ENCODE data around the gene ADRB2. TPM values are rescaled to one million over a fixed set of nuclear protein-coding genes. Genes with fewer than 3 reads are reported as not detected.

ADRB2 gene
- total RNA-seq, 2 experiments from 2014 or later, result 4.4 to 16.8 TPM

- Histone ChIP-seq H3K79me2 (ENCODE audit: insufficient read depth, low read depth, low read length) (peaks cover 67% of the 10 kb centered on the region), H3K36me3 (ENCODE audit: insufficient read depth, low read length) (no peaks in the 10 kb centered on the region), H3K9me3 (ENCODE audit: low read length) (no peaks in the 10 kb centered on the region), H3K4me3 (ENCODE audit: low read depth, low read length, poor library complexity, severe bottlenecking) (peak overlapping the region; percentile 76), H2AFZ (ENCODE audit: low read length) (peak overlapping the region; percentile 17; the same call in 1 of the 2 replicates), H4K20me1 (ENCODE audit: insufficient read depth, low read length) (no peaks in the 10 kb centered on the region), H3K27ac (ENCODE audit: low read depth, low read length, poor library complexity, severe bottlenecking) (peak overlapping the region; percentile 95), H3K4me2 (ENCODE audit: low read length) (peak overlapping the region; percentile 85), H3K9me2 (ENCODE audit: insufficient read depth, low read length) (no peaks in the 10 kb centered on the region), H3K4me1 (ENCODE audit: insufficient read depth, low read length, poor library complexity, severe bottlenecking) (peaks cover 65% of the 10 kb centered on the region)
- intact Hi-C loops (cut with micrococcal nuclease; ENCODE audit: unreplicated experiment), result loop anchor here (2.0 kb wide), 2 partner anchors 20 to 128 kb away; no protein-coding TSS in a partner anchor
- POLR2A ChIA-PET, result interaction anchor here (1.2 to 5.7 kb wide), 11 partner anchors 10 to 128 kb away, joined by 3 to 34 read pairs (median 5); no protein-coding TSS in a partner anchor
- BruUV-seq (replicated peaks), result no TSS peak
- CTCF ChIA-PET (ENCODE audit: unreplicated experiment), result interaction anchor here (0.9 to 2.2 kb wide), 4 partner anchors 8 to 98 kb away, joined by 3 to 11 read pairs (median 7); no protein-coding TSS in a partner anchor
- TF ChIP-seq EZH2phosphoT487 (IDR thresholded peaks at IDR 0.05; ENCODE audit: borderline replicate concordance, low read depth, low read length), result no peak
- TF ChIP-seq, protein P1, sequence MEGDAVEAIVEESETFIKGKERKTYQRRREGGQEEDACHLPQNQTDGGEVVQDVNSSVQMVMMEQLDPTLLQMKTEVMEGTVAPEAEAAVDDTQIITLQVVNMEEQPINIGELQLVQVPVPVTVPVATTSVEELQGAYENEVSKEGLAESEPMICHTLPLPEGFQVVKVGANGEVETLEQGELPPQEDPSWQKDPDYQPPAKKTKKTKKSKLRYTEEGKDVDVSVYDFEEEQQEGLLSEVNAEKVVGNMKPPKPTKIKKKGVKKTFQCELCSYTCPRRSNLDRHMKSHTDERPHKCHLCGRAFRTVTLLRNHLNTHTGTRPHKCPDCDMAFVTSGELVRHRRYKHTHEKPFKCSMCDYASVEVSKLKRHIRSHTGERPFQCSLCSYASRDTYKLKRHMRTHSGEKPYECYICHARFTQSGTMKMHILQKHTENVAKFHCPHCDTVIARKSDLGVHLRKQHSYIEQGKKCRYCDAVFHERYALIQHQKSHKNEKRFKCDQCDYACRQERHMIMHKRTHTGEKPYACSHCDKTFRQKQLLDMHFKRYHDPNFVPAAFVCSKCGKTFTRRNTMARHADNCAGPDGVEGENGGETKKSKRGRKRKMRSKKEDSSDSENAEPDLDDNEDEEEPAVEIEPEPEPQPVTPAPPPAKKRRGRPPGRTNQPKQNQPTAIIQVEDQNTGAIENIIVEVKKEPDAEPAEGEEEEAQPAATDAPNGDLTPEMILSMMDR (conservative IDR thresholded peaks at IDR 0.05; ENCODE audit: low read length), result peak; percentile 70
- DNase-seq (ENCODE audit: low spot score), result peak; percentile 68
Measured at GRCh38 chr5:148829248-148829594, 2.8 kb downstream of the ADRB2 start.

GRCh38 chr5:148829734-148830133, 3.3 kb downstream of the ADRB2 start:
- BruUV-seq (replicated peaks), result no TSS peak
- no peak overlapping the region; the same call in 1 of the 2 replicates for H2AFZ ChIP-seq (ENCODE audit: low read length)
- peak overlapping the region; percentile 85 for H3K4me2 ChIP-seq (ENCODE audit: low read length)
- H3K4me3 ChIP-seq (ENCODE audit: low read depth, low read length, poor library complexity, severe bottlenecking), result peak overlapping the region; percentile 76
- no peak for DNase-seq (ENCODE audit: low spot score)
- no peaks in the 10 kb centered on the region for H3K9me3 ChIP-seq (ENCODE audit: low read length)
- no peaks in the 10 kb centered on the region for H3K9me2 ChIP-seq (ENCODE audit: insufficient read depth, low read length)
- no peak for TF ChIP-seq EZH2phosphoT487 (IDR thresholded peaks at IDR 0.05; ENCODE audit: borderline replicate concordance, low read depth, low read length)
- TF ChIP-seq, protein P1 (conservative IDR thresholded peaks at IDR 0.05; ENCODE audit: low read length), result no peak
- POLR2A ChIA-PET, result interaction anchor here (1.1 to 5.7 kb wide), 7 partner anchors 12 to 69 kb away, joined by 3 to 34 read pairs (median 5); no protein-coding TSS in a partner anchor
- H3K79me2 ChIP-seq (ENCODE audit: insufficient read depth, low read depth, low read length), result peaks cover 72% of the 10 kb centered on the region
- intact Hi-C loops (cut with micrococcal nuclease; ENCODE audit: unreplicated experiment), result loop anchor here (2.0 to 10.0 kb wide), 6 partner anchors 21 to 1725 kb away; partner anchors contain the start of genes CSNK1A1, FBXO38 and GRPEL2
- H4K20me1 ChIP-seq (ENCODE audit: insufficient read depth, low read length), result no peaks in the 10 kb centered on the region
- peak overlapping the region; percentile 95 for H3K27ac ChIP-seq (ENCODE audit: low read depth, low read length, poor library complexity, severe bottlenecking)
- CTCF ChIA-PET (ENCODE audit: unreplicated experiment), result interaction anchor here (1.5 to 2.2 kb wide), 3 partner anchors 8 to 99 kb away, joined by 3 to 11 read pairs (median 11); no protein-coding TSS in a partner anchor
- no peaks in the 10 kb centered on the region for H3K36me3 ChIP-seq (ENCODE audit: insufficient read depth, low read length)
- peaks cover 65% of the 10 kb centered on the region for H3K4me1 ChIP-seq (ENCODE audit: insufficient read depth, low read length, poor library complexity, severe bottlenecking)

DNA sequence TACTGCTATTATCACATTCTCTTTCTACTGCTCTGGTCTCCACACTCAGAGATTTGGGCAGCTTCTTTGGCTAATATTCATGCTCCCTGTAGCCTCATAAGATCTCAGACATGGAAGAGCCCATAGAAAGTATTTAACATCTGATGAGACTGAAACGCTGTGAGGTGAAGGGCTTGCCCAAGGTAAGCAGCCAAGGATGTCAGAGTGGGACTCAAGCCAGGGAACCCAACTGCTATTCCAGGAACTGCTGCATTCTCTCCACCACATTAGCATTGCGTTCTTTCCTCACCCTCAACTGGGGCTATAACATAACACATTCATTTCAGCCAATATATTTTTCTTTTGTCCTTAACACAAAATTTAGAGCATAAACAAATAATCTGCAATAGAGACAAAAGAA, 3.8 kb downstream of the ADRB2 start:
- CTCF ChIA-PET (ENCODE audit: unreplicated experiment), result interaction anchor here (0.9 to 2.2 kb wide), 5 partner anchors 9 to 99 kb away, joined by 3 to 11 read pairs (median 4); no protein-coding TSS in a partner anchor
- H3K27ac ChIP-seq (ENCODE audit: low read depth, low read length, poor library complexity, severe bottlenecking), result peak overlapping the region; percentile 95
- BruUV-seq (replicated peaks), result no TSS peak
- H3K4me3 ChIP-seq (ENCODE audit: low read depth, low read length, poor library complexity, severe bottlenecking), result peak overlapping the region; percentile 76
- no peak for DNase-seq (ENCODE audit: low spot score)
- no peaks in the 10 kb centered on the region for H4K20me1 ChIP-seq (ENCODE audit: insufficient read depth, low read length)
- POLR2A ChIA-PET, result interaction anchor here (0.9 to 5.7 kb wide), 11 partner anchors 9 to 127 kb away, joined by 3 to 34 read pairs (median 5); no protein-coding TSS in a partner anchor
- H3K4me2 ChIP-seq (ENCODE audit: low read length), result peak overlapping the region; percentile 85
- peaks cover 77% of the 10 kb centered on the region for H3K79me2 ChIP-seq (ENCODE audit: insufficient read depth, low read depth, low read length)
- no peaks in the 10 kb centered on the region for H3K9me3 ChIP-seq (ENCODE audit: low read length)
- TF ChIP-seq, protein P1 (conservative IDR thresholded peaks at IDR 0.05; ENCODE audit: low read length), result no peak
- TF ChIP-seq EZH2phosphoT487 (IDR thresholded peaks at IDR 0.05; ENCODE audit: borderline replicate concordance, low read depth, low read length), result no peak
- intact Hi-C loops (cut with micrococcal nuclease; ENCODE audit: unreplicated experiment), result loop anchor here (5.0 to 10.0 kb wide), 4 partner anchors 448 to 1725 kb away; partner anchors contain the start of genes CSNK1A1, FBXO38 and GRPEL2
- H3K4me1 ChIP-seq (ENCODE audit: insufficient read depth, low read length, poor library complexity, severe bottlenecking), result peaks cover 65% of the 10 kb centered on the region
- H2AFZ ChIP-seq (ENCODE audit: low read length), result no peak overlapping the region; the same call in 1 of the 2 replicates
- no peaks in the 10 kb centered on the region for H3K36me3 ChIP-seq (ENCODE audit: insufficient read depth, low read length)
- no peaks in the 10 kb centered on the region for H3K9me2 ChIP-seq (ENCODE audit: insufficient read depth, low read length)
